Activated CD4-positive, CD25-positive, alpha-beta regulatory T cell treated with anti-CD3 and anti-CD28 coated beads, Interleukin-2, amount 50 U/mL, for 16 hours (primary cell): ENCODE data around the gene ARHGEF37.

Experiments used
- DNase-seq: peaks from one replicate; pipeline ENCODE4 v3.0.0-alpha.2; 2020; ENCODE audit warnings: low read depth, low spot score

ARHGEF37 gene

GRCh38 chr5:149628846-149629388, 47.6 kb downstream of the ARHGEF37 start:
- no peak for DNase-seq

DNA sequence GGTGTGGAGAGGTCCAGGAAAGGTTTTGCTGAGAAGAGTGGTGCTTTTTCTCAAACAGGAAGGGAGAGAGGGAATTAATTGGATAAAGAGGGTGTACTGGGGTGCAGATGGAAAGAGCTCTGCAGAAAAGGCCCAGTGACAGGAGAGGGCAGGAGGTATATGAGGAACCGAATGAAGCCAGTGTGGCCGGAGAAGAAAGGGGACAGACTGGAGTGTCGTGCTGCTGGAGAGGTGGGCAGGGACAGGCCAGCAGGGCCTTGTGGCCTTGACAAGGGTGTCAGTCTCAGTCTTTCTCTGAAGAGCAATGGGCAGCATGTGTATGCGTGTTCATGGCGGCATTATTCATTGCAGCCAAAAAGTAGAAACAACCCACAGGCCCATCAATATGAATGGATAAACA, 48.1 kb downstream of the ARHGEF37 start:
- no peak for DNase-seq

- no peak for DNase-seq
These were observed 49.0 kb downstream of the ARHGEF37 start for GRCh38 chr5:149630337-149630736.

GRCh38 chr5:149631506-149631905, 50.2 kb downstream of the ARHGEF37 start:
- DNase-seq = no peak

GRCh38 chr5:149632311-149633251, 51.3 kb downstream of the ARHGEF37 start:
- no peak for DNase-seq

DNA sequence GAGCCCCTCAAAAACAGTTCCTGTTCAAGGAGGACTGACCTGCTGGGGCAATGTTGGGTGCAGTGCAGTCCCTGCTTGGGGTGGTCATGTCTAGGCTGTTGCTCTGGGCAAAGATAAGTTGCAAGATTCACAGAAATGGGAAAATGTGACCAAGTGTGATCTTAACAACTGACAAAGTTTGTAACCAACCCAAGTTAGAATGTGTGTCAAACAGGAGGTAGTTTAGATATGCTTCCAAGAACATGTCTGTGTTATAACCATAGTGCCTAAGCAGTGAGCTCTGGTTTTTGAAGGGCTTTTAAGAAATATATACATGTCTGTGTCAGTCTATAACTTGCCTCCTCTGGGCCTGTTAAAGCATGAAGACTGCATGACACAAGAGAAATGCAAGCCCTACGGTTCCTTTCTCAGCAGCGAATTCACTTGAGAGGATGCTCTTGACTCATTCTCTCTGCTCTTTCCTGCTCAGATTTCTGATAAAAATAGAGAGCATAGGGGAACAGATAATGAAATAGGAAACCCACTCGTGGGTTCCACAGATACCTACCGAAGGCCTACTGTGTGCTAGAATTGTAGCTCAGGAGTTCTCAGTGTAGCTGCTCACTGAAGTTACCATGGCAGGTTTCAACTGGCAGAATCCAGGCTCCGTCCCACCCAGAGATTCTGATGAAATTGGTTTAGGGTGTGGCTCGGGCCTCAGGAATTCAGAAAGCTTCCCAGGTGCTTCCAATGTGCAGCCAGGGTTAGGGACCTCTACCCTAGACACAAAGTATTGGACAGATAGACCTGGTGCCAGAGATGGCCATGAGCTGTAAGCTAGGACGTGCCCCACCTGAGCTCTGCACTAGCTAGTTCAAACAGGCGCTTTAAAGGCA, 52.4 kb downstream of the ARHGEF37 start:
- no peak for DNase-seq

DNA sequence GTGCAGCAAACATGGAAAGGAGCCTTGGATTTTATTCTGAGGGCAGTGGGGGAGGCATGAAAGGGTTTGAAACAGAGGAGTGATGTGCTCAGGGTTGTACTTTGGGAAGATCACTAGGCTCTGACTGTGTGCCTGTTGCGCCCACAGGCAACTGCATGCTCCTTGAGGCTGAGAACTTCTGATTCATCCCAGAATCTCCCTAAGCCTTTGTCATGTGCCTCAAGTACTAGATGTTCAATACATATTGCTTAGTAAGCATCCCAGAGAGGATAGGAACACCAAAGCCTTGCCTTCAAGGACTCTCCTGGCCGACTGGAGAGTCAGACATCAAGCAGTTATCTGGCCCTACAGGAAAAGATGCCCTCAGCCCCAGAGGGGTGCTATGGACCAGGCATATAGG, 54.1 kb downstream of the ARHGEF37 start:
- no peak for DNase-seq

GRCh38 chr5:149636191-149636860, 55.0 kb downstream of the ARHGEF37 start:
- DNase-seq = no peak

GRCh38 chr5:149636861-149637246, 55.6 kb downstream of the ARHGEF37 start:
- DNase-seq = no peak

GRCh38 chr5:149638136-149638535, 56.8 kb downstream of the ARHGEF37 start:
- DNase-seq = no peak

- no peak for DNase-seq
These were observed 57.4 kb downstream of the ARHGEF37 start for GRCh38 chr5:149638546-149639241.

GRCh38 chr5:149639737-149640136, 58.4 kb downstream of the ARHGEF37 start:
- DNase-seq = no peak

GRCh38 chr5:149640350-149640999, 59.2 kb downstream of the ARHGEF37 start:
- no peak for DNase-seq

DNA sequence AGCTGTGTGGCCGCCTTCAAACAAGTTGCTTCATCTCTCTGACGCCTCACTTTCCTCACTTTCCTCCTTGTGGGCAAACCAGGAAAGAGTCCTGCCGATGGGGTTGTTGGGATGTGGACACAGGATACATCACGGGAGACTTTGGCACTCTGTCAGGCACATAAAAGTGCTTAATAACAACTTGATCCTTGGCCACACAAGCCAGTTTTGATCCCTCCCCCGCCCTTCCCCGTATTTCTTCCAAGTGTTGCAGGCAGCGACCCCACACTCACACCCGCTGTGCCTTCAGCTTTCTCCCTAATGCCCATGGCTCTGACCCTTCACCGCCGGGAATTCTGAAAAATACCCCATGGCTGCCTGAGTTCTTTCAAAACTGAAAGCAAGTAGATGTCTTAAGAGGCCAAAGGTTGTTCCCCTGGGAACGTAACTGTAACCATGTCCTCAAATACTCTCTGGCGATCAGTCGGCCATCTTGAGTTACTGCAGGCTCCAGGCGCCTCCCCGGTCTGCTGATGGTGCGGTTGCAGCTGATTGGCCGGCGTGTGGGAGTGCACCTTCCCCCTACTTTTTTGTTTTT, 59.8 kb downstream of the ARHGEF37 start:
- DNase-seq = no peak

GRCh38 chr5:149641600-149641999, 60.3 kb downstream of the ARHGEF37 start:
- no peak for DNase-seq

DNA sequence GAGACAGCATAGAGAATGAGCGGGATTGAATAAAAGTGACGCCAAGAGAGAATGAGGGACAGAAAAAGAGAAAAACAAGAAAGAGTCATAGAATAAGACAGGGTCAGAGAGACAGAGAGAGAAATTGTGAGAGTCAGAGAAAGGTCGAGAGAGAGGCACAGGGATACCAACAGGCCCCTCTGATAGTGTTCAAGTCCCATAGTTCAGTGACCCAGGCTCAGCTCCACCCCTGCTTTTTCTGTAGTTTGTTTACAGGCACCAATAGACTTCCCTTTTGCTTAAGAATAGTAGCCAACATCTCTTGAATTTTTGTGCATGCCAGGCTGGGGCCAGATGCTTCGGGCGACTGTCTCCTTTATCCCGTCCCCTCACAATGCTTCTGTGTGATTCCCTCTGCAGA, 62.5 kb downstream of the ARHGEF37 start:
- no peak for DNase-seq

- no peak for DNase-seq
These were observed 63.3 kb downstream of the ARHGEF37 start for GRCh38 chr5:149644629-149645028.

DNA sequence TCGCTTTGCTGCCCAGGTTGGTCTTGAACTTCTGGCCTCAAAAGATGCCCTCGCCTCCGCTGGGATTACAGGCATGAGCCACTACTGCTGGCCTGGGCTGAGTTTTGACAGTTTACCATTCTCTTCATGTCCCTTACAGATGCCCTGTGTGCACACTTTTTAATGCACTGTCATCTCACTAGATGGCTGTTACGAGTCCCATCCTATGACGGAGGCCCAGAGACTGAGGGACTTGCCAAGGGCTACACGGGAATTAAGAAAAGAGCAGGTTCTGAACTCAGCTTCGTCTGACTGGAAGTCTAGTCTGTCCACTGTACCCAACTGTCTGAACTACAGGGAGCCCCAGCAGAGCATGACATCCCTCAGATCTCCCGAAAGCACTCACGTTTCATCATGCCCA, 63.9 kb downstream of the ARHGEF37 start:
- DNase-seq = no peak

DNA sequence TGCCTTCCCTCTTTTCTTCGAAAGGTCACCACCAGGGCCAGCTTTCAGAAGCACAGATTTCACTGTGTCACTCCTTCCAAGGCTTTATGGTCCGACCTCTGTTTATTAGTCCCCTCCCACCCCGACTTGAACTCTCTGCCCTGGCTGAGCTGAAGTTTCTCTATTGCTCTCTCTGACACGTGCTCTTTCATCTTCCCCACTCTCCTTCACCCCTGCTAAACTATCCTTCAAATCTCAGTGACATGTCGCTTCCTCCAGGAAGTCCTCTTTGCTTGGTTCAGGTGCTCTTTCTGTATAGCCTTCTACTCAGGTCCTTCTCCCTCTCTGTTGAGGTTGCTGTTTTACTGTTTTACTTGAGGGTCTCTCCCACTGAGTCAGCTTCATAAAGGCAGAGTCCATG, 64.4 kb downstream of the ARHGEF37 start:
- no peak for DNase-seq

- DNase-seq = no peak
These were observed 65.3 kb downstream of the ARHGEF37 start for GRCh38 chr5:149646564-149646963.
